Measurements from ENCODE around the gene PLEKHG3. TPM values are rescaled to one million over a fixed set of nuclear protein-coding genes. Genes with fewer than 3 reads are reported as not detected.

The PLEKHG3 gene
- total RNA-seq, 3 donors from 2014 or later, result 18.7 to 31.5 (median 30.3) TPM

- Histone ChIP-seq H3K36me3 (no peaks in the 10 kb centered on the region), H3K27ac (no peak overlapping the region), H3K27me3 (no peaks in the 10 kb centered on the region), H3K9me3 (no peaks in the 10 kb centered on the region), H3K4me1 (no peaks in the 10 kb centered on the region), H3K4me3 (no peak overlapping the region)
- intact Hi-C loops (cut with DNase I; ENCODE audit: low total_unique reads), result no loop called here
- TF ChIP-seq, protein P1, sequence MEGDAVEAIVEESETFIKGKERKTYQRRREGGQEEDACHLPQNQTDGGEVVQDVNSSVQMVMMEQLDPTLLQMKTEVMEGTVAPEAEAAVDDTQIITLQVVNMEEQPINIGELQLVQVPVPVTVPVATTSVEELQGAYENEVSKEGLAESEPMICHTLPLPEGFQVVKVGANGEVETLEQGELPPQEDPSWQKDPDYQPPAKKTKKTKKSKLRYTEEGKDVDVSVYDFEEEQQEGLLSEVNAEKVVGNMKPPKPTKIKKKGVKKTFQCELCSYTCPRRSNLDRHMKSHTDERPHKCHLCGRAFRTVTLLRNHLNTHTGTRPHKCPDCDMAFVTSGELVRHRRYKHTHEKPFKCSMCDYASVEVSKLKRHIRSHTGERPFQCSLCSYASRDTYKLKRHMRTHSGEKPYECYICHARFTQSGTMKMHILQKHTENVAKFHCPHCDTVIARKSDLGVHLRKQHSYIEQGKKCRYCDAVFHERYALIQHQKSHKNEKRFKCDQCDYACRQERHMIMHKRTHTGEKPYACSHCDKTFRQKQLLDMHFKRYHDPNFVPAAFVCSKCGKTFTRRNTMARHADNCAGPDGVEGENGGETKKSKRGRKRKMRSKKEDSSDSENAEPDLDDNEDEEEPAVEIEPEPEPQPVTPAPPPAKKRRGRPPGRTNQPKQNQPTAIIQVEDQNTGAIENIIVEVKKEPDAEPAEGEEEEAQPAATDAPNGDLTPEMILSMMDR (IDR thresholded peaks at IDR 0.05), result no peak
- TF ChIP-seq POLR2A (IDR thresholded peaks at IDR 0.05), result no peak
- TF ChIP-seq POLR2AphosphoS5 (IDR thresholded peaks at IDR 0.05), result no peak
- DNase-seq (ENCODE audit: low spot score in 2 of 2), result no peak
Measured at GRCh38 chr14:64732536-64733120, 28.4 kb downstream of the PLEKHG3 start.

DNA sequence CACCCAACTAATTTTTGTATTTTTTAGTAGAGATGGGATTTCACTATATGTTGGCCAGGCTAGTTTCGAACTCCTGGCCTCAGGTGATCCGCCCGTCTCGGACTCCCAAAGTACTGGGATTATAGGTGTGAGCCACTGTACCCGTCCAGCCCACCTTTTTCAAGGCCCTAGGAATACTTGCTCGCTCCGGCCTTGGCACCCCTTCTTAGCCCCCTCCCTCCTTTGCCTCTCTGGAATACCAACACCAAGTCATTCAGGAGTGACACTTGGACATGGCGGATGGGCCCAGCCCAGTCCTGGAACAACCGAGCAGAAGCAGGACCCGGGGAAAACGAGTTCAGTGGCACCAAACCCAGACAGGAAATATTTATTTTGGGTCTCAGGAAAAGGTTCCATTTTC lies 29.1 kb downstream of the PLEKHG3 start:
- H3K27ac ChIP-seq, result no peak overlapping the region
- no peaks in the 10 kb centered on the region for H3K27me3 ChIP-seq
- no peak for DNase-seq (ENCODE audit: low spot score in 2 of 2)
- H3K36me3 ChIP-seq, result no peaks in the 10 kb centered on the region
- TF ChIP-seq POLR2AphosphoS5 (IDR thresholded peaks at IDR 0.05), result no peak
- TF ChIP-seq POLR2A (IDR thresholded peaks at IDR 0.05), result no peak
- TF ChIP-seq, protein P1 (IDR thresholded peaks at IDR 0.05), result no peak
- H3K4me1 ChIP-seq, result no peaks in the 10 kb centered on the region
- no peaks in the 10 kb centered on the region for H3K9me3 ChIP-seq
- no peak overlapping the region for H3K4me3 ChIP-seq
- intact Hi-C loops (cut with DNase I; ENCODE audit: low total_unique reads), result no loop called here

DNA sequence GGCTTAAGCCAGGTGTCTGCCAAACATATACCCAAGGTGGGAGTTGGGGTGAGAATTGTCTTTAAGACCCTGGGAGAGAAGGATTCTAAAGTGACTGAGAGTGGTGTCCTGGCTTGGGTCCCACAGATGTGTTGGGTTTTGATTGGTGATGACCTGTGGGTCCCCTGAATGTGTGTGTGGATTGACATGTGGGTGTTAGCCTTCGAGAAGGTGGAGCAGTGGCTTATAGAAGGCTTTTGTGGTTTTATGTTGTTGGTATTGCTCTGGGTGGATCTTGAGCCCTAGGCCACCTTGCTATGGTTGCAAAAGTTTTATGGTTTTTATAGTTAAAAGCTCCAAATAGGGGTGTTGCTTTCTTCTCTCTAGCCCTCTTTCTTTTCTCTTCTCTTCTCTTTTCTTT lies 29.7 kb downstream of the PLEKHG3 start:
- H3K36me3 ChIP-seq, result no peaks in the 10 kb centered on the region

GRCh38 chr14:64734990-64735389 lies 30.8 kb downstream of the PLEKHG3 start:
- no peaks in the 10 kb centered on the region for H3K27me3 ChIP-seq
- no peaks in the 10 kb centered on the region for H3K4me1 ChIP-seq
- no peak for DNase-seq (ENCODE audit: low spot score in 2 of 2)
- no peaks in the 10 kb centered on the region for H3K36me3 ChIP-seq
- no peak overlapping the region for H3K27ac ChIP-seq
- H3K4me3 ChIP-seq, result no peak overlapping the region
- TF ChIP-seq POLR2AphosphoS5 (IDR thresholded peaks at IDR 0.05) (no peak), POLR2A (IDR thresholded peaks at IDR 0.05) (no peak)
- TF ChIP-seq, protein P1 (IDR thresholded peaks at IDR 0.05), result no peak
- intact Hi-C loops (cut with DNase I; ENCODE audit: low total_unique reads), result no loop called here
- H3K9me3 ChIP-seq, result no peaks in the 10 kb centered on the region

More for the DNA sequence above, 29.7 kb downstream of the PLEKHG3 start:
- Histone ChIP-seq H3K4me3 (no peak overlapping the region), H3K27ac (no peak overlapping the region), H3K9me3 (no peaks in the 10 kb centered on the region), H3K4me1 (no peaks in the 10 kb centered on the region), H3K27me3 (no peaks in the 10 kb centered on the region)
- DNase-seq (ENCODE audit: low spot score in 2 of 2), result no peak
- no peak for TF ChIP-seq POLR2AphosphoS5 (IDR thresholded peaks at IDR 0.05)
- TF ChIP-seq, protein P1 (IDR thresholded peaks at IDR 0.05), result no peak
- no peak for TF ChIP-seq POLR2A (IDR thresholded peaks at IDR 0.05)
- intact Hi-C loops (cut with DNase I; ENCODE audit: low total_unique reads), result no loop called here

GRCh38 chr14:64736271-64737169 lies 32.3 kb downstream of the PLEKHG3 start:
- Histone ChIP-seq H3K27ac (peak overlapping the region; percentile 5 to 36), H3K9me3 (no peaks in the 10 kb centered on the region), H3K36me3 (no peaks in the 10 kb centered on the region), H3K4me3 (no peak overlapping the region), H3K4me1 (no peaks in the 10 kb centered on the region), H3K27me3 (no peaks in the 10 kb centered on the region)
- TF ChIP-seq, protein P1 (IDR thresholded peaks at IDR 0.05), result no peak
- TF ChIP-seq POLR2A (IDR thresholded peaks at IDR 0.05) (no peak), POLR2AphosphoS5 (IDR thresholded peaks at IDR 0.05) (peak in 1 of 3 donors; percentile 28)
- DNase-seq (ENCODE audit: low spot score in 2 of 2), result peak in 1 of 2 donors; percentile 51
- intact Hi-C loops (cut with DNase I; ENCODE audit: low total_unique reads), result no loop called here
